ENCODE data around the gene ANKRD34A. TPM values are rescaled to one million over a fixed set of nuclear protein-coding genes. Genes with fewer than 3 reads are reported as not detected.

The ANKRD34A gene
- total and polyA plus RNA-seq, 2 of the 13 experiments (the other 11 are each of a cell fraction or from before 2014, with no cell fraction given) = 0.05 to 0.07 TPM

- peak; percentile 88; the same call in 1 of the 2 replicates for TF ChIP-seq ZNF430 (CRISPR knock-in tag; IDR thresholded peaks at IDR 0.05)
- 0 out of 2 replicates have a peak, but pooled peaks have one; percentile 61 for TF ChIP-seq HNF1A (IDR thresholded peaks at IDR 0.05; ENCODE audit: low read depth)
- TF ChIP-seq HNF1A (CRISPR knock-in tag; IDR thresholded peaks at IDR 0.05; ENCODE audit: borderline replicate concordance) = peak; percentile 84; the same call in 1 of the 2 replicates
- TF ChIP-seq ZNF121 (CRISPR knock-in tag; IDR thresholded peaks at IDR 0.05) = peak; percentile 22; the same call in 1 of the 2 replicates
- TF ChIP-seq KLF9 (CRISPR knock-in tag; IDR thresholded peaks at IDR 0.05; ENCODE audit: low read depth) = peak; percentile 25; the same call in 1 of the 2 replicates
- TF ChIP-seq ZNF607 (CRISPR knock-in tag; IDR thresholded peaks at IDR 0.05; ENCODE audit: borderline replicate concordance) = peak; percentile 91
- TF ChIP-seq IKZF1 (IDR thresholded peaks at IDR 0.05) = no peak
- no peak for TF ChIP-seq TBX3 (IDR thresholded peaks at IDR 0.05; ENCODE audit: borderline replicate concordance)
- TF ChIP-seq GZF1 (CRISPR knock-in tag; IDR thresholded peaks at IDR 0.05) = 0 out of 2 replicates have a peak, but pooled peaks have one; percentile 42
- peak; percentile 81 for TF ChIP-seq ZFX (CRISPR knock-in tag; IDR thresholded peaks at IDR 0.05; ENCODE audit: low read depth)
- TF ChIP-seq NAIF1 (CRISPR knock-in tag; IDR thresholded peaks at IDR 0.05; ENCODE audit: borderline replicate concordance) = peak; percentile 75
- TF ChIP-seq ZNF567 (CRISPR knock-in tag; IDR thresholded peaks at IDR 0.05; ENCODE audit: borderline replicate concordance) = no peak
- peak; percentile 83; the same call in 1 of the 2 replicates for TF ChIP-seq KDM5B (CRISPR knock-in tag; IDR thresholded peaks at IDR 0.05; ENCODE audit: borderline replicate concordance)
- no peak; the same call in 1 of the 2 replicates for TF ChIP-seq JUND (CRISPR knock-in tag; IDR thresholded peaks at IDR 0.05)
- TF ChIP-seq PCBP2 (optimal IDR thresholded peaks at IDR 0.05; ENCODE audit: low read depth, low read length, poor library complexity, severe bottlenecking) = peak; percentile 29
- TF ChIP-seq ZNF562 (CRISPR knock-in tag; IDR thresholded peaks at IDR 0.05; ENCODE audit: borderline replicate concordance) = no peak
- TF ChIP-seq MLX (CRISPR knock-in tag; IDR thresholded peaks at IDR 0.05) = peak; percentile 100
- no peak; the same call in 1 of the 2 replicates for TF ChIP-seq ZNF770 (CRISPR knock-in tag; IDR thresholded peaks at IDR 0.05)
- TF ChIP-seq GATA4 (IDR thresholded peaks at IDR 0.05; ENCODE audit: borderline replicate concordance, low read depth) = peak; percentile 91
- TF ChIP-seq BRF2 (CRISPR knock-in tag; IDR thresholded peaks at IDR 0.05) = peak; percentile 52; the same call in 1 of the 2 replicates
- TF ChIP-seq POLR2AphosphoS5 (IDR thresholded peaks at IDR 0.05; ENCODE audit: low read depth, low read length) = peak; percentile 100
Observed at GRCh38 chr1:145996433-145997015, 32.1 kb upstream of the ANKRD34A start, which contains the start of gene TXNIP (continued).
